Neural cell (in vitro differentiated cells): Measurements from ENCODE around the gene DPAGT1. TPM values are rescaled to one million over a fixed set of nuclear protein-coding genes. Genes with fewer than 3 reads are reported as not detected.

ENCODE experiments used
- H2AFZ ChIP-seq: fragments of 200-600, 300-800 bp; sonication (generic), shearing (Covaris generic); 2 replicates; pipeline ENCODE4 v1.6.0; 2014; ENCODE audit warnings: low read depth, mild to moderate bottlenecking, antibody characterized with exemption, low read length, moderate library complexity
- H3F3A ChIP-seq: fragments of 200-600 bp; shearing (Covaris generic); 2 replicates; pipeline ENCODE4 v1.6.1; 2016; ENCODE audit warnings: mild to moderate bottlenecking, moderate library complexity, mixed read lengths, antibody characterized with exemption, low read length; ENCODE audit not compliant: insufficient read depth, poor library complexity, severe bottlenecking
- H3K27ac ChIP-seq: fragments of 200-600, 300-800 bp; sonication (generic), shearing (Covaris generic); 2 replicates; pipeline ENCODE4 v1.5.1; 2014; ENCODE audit warnings: mild to moderate bottlenecking, low read length, moderate library complexity
- H3K27me3 ChIP-seq: fragments of 300-800, 200-600 bp; sonication (generic), shearing (Covaris generic); 2 replicates; pipeline ENCODE4 v1.6.0; 2014; ENCODE audit warnings: mild to moderate bottlenecking, low read depth, low read length, moderate library complexity; ENCODE audit not compliant: insufficient read depth
- H3K36me3 ChIP-seq: fragments of 300-800, 200-600 bp; sonication (generic), shearing (Covaris generic); 2 replicates; pipeline ENCODE4 v1.5.1; 2014; ENCODE audit warnings: mild to moderate bottlenecking, antibody characterized with exemption, low read length, moderate library complexity; ENCODE audit not compliant: insufficient read depth
- H3K4me2 ChIP-seq: fragments of 300-800, 200-600 bp; sonication (generic), shearing (Covaris generic); 2 replicates; pipeline ENCODE4 v1.6.0; 2014; ENCODE audit warnings: mild to moderate bottlenecking, low read length
- H3K4me3 ChIP-seq: fragments of 300-800, 200-600 bp; sonication (generic), shearing (Covaris generic); 2 replicates; pipeline ENCODE4 v1.5.1; 2014; ENCODE audit warnings: mild to moderate bottlenecking, low read length, moderate library complexity
- H3K79me2 ChIP-seq: fragments of 200-600 bp; shearing (Covaris generic); replicated peaks from 2 replicates; pipeline ENCODE4 v1.6.0; 2014; ENCODE audit warnings: mild to moderate bottlenecking, low read length, moderate library complexity; ENCODE audit not compliant: insufficient read depth
- H3K9ac ChIP-seq: fragments of 300-800, 200-600 bp; sonication (generic), shearing (Covaris generic); 2 replicates; pipeline ENCODE4 v1.6.1; 2016; ENCODE audit warnings: mild to moderate bottlenecking, low read length, mixed read lengths
- H3K9me2 ChIP-seq: fragments of 200-600 bp; shearing (Covaris generic); 2 replicates; pipeline ENCODE4 v1.6.1; 2016; ENCODE audit warnings: mild to moderate bottlenecking, low read length, mixed read lengths; ENCODE audit not compliant: insufficient read depth
- H3K9me3 ChIP-seq: fragments of 200-600, 300-800 bp; sonication (generic), shearing (Covaris generic); 2 replicates; pipeline ENCODE4 v1.6.1; 2016; ENCODE audit warnings: mild to moderate bottlenecking, mixed run types, low read length, moderate library complexity, mixed read lengths
- H4K20me1 ChIP-seq: fragments of 200-600 bp; shearing (Covaris generic); 2 replicates; pipeline ENCODE4 v1.6.1; 2016; ENCODE audit warnings: mild to moderate bottlenecking, mixed run types; ENCODE audit not compliant: insufficient read depth
- CTCF ChIP-seq: fragments of 450-650 bp; IDR thresholded peaks from 2 replicates; pipeline ENCODE4 v1.5.1; 2014; ENCODE audit warnings: antibody characterized with exemption, mild to moderate bottlenecking, moderate library complexity; ENCODE audit not compliant: poor library complexity, severe bottlenecking
- EP300 ChIP-seq: fragments of 450-650 bp; conservative IDR thresholded peaks from 2 replicates; pipeline ENCODE4 v1.6.1; 2014; ENCODE audit warnings: antibody characterized with exemption, mild to moderate bottlenecking, moderate library complexity; ENCODE audit not compliant: poor library complexity, severe bottlenecking
- EZH2 ChIP-seq: fragments of 200-600, 300-800 bp; shearing (Covaris generic), sonication (generic); IDR thresholded peaks from 2 replicates; pipeline ENCODE4 v1.6.1; 2014; ENCODE audit warnings: antibody characterized with exemption, low read length, borderline replicate concordance, mild to moderate bottlenecking; ENCODE audit not compliant: insufficient read depth, poor library complexity, severe bottlenecking
- MXI1 ChIP-seq: fragments of 450-650 bp; conservative IDR thresholded peaks from 2 replicates; pipeline ENCODE4 v1.6.1; 2014; ENCODE audit warnings: antibody characterized with exemption, mild to moderate bottlenecking; ENCODE audit not compliant: poor library complexity, severe bottlenecking
- POLR2AphosphoS5 ChIP-seq: IDR thresholded peaks from 2 replicates; pipeline ENCODE4 v1.6.1; 2012
- RAD21 ChIP-seq: fragments of 450-650 bp; conservative IDR thresholded peaks from 2 replicates; pipeline ENCODE4 v1.6.1; 2014; ENCODE audit warnings: antibody characterized with exemption, mild to moderate bottlenecking, moderate library complexity
- REST ChIP-seq: IDR thresholded peaks from 2 replicates; pipeline ENCODE4 v1.6.1; 2012; ENCODE audit warnings: borderline replicate concordance
- TAF1 ChIP-seq: IDR thresholded peaks from 2 replicates; pipeline ENCODE4 v1.6.1; 2012; ENCODE audit warnings: low read depth
- polyA plus RNA-seq: library from polyadenylated mRNA; depleted of rRNA; stranded (reverse); fragments of >200 nt; gene quantifications from 2 replicates; pipeline ENCODE4 v1.2.3, GENCODE V29; 2014

DPAGT1 gene
- polyA plus RNA-seq, 1 donor from 2014 or later = 9.8 TPM

GRCh38 chr11:119108146-119108856 lies 6.6 kb upstream of the DPAGT1 start:
- Histone ChIP-seq H3K27ac (no peak overlapping the region), H4K20me1 (no peaks in the 10 kb centered on the region), H3K4me2 (peak overlapping the region; percentile 92), H3K36me3 (no peaks in the 10 kb centered on the region), H3K79me2 (no peaks in the 10 kb centered on the region), H2AFZ (no peak overlapping the region), H3F3A (no peaks in the 10 kb centered on the region), H3K27me3 (no peaks in the 10 kb centered on the region), H3K4me3 (peak overlapping the region; percentile 89), H3K9me3 (no peaks in the 10 kb centered on the region), H3K9me2 (no peaks in the 10 kb centered on the region), H3K9ac (peak overlapping the region; percentile 75)
- TF ChIP-seq POLR2AphosphoS5 (no peak), EP300 (no peak), CTCF (no peak), RAD21 (no peak), TAF1 (no peak), EZH2 (no peak)

DNA sequence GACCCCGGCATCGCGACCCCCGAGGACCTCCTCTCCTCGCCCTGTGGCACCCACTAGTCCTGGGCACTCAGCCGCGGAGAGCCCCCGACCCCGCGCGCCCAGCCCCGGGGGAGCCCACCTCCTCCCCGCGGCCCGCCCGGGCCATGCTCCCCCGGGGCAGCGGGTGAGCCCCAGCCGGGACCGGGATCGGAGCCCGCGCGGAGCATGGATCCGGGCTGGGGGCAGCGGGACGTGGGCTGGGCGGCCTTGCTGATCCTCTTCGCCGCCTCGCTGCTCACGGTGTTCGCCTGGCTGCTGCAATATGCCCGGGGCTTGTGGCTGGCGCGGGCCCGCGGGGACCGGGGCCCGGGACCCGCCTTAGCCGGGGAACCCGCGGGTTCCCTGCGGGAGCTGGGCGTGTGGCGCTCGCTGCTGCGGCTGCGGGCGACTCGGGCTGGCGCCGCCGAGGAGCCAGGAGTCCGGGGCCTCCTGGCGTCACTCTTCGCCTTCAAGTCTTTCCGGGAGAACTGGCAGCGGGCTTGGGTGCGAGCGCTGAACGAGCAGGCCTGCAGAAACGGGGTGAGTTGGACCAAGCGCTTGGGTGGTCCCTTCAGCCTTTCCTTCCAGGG lies 6.0 kb upstream of the DPAGT1 start:
- Histone ChIP-seq H2AFZ (peak overlapping the region; percentile 21), H3K9me2 (no peaks in the 10 kb centered on the region)
- TF ChIP-seq MXI1 (peak; percentile 59), REST (no peak)

More for the DNA sequence above, 6.0 kb upstream of the DPAGT1 start:
- no peaks in the 10 kb centered on the region for H3K79me2 ChIP-seq
- no peaks in the 10 kb centered on the region for H4K20me1 ChIP-seq
- H3K36me3 ChIP-seq = no peaks in the 10 kb centered on the region
- H3K27ac ChIP-seq = no peak overlapping the region
- H3K9me3 ChIP-seq = no peaks in the 10 kb centered on the region
- H3K27me3 ChIP-seq = no peaks in the 10 kb centered on the region
- H3F3A ChIP-seq = no peaks in the 10 kb centered on the region
- peak overlapping the region; percentile 89 for H3K4me3 ChIP-seq
- H3K9ac ChIP-seq = peak overlapping the region; percentile 75
- peak overlapping the region; percentile 92 for H3K4me2 ChIP-seq
